NCI-H446 (cell line): ENCODE results near the gene SNX18.
"Not testable (repeated sequence)": the region's sequence is repeated elsewhere in the genome, so short reads cannot be mapped to it uniquely, and the experiment has no call there.

Source experiments
- DNase-seq, 2 experiments: peaks; one replicate each; lab custom pipeline; 2025; lab: John Stamatoyannopoulos, UW

Gene SNX18

DNA sequence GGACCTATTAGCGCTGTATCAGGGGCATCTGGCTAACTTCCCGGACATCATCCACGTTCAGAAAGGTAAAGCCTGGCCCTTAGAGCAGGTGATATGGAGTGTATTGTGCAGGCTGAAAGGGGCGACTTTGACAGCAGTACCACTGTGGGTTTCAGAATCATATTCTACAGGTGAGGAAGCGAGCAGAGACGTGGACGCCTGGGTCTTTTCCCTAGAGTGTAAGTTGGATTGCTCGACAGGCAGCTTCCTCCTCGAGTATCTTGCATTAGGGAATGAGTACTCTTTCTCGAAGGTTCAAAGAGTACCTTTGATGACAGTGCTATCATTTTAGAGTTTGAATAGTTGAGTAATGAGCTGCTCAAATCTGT, 1.9 kb downstream of the SNX18 start:
- no peak for DNase-seq

DNA sequence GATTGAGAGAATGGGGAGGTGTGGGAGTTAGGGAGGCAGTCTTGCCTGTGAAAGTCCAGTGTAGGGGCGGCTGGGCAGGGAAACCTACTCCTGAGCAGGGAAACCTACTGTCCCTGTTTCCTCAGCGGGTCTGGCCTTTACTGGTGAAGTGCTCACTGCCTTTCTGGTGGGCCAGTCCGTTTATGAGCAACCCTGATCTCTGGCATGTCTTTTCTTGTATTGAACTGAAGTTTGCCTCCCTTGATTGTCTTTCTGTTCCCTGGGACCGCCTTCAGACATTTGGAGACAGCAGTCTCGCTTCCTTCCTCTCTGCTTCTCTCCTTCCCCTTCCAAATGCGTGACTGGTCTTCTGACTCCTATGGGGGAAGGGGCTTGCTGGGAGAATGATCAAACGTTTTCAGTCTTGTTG, 2.9 kb downstream of the SNX18 start:
- DNase-seq, result no peak

DNA sequence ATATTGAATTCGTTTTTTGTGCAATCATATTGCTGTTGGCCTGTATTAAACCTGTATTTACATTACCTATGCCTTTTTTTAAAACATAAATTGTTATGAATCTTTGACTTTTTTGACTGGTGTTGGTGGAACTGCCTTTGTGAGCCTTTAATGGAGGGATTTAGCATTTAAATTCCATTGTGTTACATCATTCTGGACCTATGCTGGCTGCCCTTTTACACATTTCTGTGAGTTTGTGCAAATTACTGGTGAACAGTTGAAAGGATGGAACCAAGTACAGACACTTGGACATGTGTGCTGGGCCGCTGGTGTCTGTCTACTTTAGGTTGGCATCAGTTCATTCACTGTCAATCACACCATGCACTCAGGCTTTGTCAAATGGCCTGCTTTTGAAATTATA, 3.4 kb downstream of the SNX18 start:
- DNase-seq, result no peak

DNA sequence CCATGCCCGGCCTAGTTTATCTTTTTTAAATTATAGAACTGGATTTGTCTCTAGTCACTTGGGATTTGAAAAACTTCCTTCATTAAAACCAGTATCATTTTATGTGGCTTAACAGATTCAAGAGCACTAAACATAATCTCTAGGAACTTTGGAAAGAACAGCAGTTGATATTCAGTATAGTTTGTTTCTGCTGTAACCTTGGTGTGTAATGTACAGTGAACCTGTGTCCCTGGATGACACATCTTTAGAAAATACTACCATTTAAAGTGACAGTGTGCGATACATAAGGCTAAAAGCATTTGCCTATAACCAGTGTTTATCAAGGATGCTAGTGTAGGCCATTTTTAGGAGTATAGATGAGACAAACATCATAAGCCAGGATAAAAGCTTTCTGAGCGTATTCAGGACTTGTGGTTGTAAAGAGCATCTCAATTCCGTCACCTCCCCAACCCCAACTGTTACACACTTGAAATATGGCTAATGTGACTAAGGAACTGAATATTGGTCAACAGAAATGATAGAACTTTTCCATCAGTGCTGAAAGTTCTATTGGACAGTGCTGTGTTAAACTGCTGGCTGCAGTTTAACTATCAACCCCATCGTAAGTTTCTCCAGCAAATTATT, 4.4 kb downstream of the SNX18 start:
- no peak for DNase-seq

DNA sequence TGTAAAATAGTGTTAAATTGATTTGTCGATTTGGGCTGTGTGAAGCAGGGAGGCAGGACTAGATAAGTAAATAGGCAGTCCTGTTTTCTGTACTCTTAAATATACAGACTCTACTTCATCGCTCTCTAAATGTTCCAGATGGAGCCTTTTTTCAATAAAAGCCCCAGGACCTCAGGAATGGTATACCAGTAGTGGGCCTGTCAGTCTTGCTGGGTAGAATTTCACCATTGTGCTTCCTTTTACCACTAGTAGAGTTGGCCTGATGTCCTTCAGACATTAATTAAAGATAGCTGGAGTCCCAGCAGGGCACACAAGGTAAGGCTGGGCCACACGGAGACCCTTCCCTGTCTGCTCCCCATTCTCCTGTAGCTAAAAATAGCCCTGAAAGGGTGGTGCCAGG, 6.0 kb downstream of the SNX18 start:
- DNase-seq, result no peak

DNA sequence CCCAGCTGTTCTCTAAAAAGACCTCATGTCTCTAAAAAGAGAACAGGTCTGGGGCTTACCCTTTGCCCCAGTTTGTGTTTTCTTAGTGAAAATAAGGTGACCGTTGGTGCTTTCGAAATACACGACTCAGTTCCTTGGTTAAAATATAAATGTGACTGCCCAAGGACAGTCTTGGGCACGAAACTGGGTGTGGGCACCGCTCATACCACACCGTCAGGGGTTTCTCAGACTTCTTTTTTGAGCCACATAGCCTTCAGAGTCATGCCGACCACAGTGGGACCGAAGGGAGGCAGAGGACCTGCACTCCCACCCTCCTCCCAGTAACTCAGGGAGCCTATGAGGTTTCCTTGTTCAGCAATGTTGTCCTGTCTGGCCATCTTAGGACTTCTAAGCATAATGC, 6.5 kb downstream of the SNX18 start:
- DNase-seq, result no peak

DNA sequence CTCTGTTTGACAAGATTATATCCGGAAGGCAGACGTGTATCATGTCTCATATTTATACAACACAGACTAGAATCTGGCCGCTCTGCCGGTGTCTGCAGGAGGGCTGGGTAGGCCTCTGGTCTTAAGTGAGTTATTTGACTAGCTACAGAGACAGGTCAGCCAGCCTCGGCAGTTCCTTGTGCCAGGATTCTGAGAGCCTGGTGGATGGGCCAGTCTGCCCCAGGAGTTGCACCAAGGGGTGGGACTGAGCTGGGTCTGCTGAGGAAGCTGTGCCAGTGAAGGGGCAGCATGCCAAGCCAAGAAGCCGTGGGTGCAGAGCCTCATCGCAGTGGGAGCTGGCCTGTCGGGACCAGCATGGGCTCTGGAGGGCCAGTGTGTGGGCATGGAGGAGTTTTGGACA, 7.1 kb downstream of the SNX18 start:
- DNase-seq, result peak in 1 of 2 experiments; percentile 40

DNA sequence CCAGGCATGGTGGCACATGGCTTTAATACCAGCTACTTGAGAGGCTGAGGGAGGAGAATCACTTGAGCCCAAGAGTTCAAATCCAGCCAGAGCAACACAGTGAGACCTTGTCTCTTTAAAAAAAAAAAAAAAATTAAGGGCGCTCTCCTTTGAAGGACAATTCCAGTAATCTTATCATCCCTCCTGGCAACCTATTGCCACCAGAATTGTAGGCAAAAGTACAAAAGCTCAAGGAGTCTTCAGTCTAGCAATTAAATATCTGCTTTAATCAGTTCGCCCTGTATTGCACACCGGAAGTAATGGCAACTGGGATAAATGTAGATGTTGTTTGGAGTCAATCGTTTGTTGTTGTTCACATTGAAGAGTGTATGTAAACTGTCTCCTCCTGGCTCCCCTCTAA, 7.7 kb downstream of the SNX18 start:
- DNase-seq, result no peak

DNA sequence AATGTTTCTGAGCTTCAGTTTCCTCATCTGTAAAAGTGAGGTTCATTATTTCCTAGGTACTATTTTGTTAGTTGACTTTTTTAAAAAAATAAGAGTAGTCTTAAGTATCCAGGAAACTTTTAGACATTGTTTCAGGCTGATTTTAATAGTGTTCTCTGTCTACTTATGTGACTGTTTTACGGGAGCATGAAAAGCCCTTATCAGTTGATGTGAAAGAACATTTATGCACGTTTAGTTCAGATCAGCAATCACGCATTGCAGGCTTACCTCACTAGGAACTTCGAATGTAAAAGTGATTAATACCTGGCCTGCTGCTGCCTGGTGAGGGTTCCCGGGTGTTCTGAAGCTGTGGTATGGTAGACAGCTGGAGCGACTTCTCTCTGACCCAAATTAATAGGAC, 8.1 kb downstream of the SNX18 start:
- DNase-seq, result no peak

DNA sequence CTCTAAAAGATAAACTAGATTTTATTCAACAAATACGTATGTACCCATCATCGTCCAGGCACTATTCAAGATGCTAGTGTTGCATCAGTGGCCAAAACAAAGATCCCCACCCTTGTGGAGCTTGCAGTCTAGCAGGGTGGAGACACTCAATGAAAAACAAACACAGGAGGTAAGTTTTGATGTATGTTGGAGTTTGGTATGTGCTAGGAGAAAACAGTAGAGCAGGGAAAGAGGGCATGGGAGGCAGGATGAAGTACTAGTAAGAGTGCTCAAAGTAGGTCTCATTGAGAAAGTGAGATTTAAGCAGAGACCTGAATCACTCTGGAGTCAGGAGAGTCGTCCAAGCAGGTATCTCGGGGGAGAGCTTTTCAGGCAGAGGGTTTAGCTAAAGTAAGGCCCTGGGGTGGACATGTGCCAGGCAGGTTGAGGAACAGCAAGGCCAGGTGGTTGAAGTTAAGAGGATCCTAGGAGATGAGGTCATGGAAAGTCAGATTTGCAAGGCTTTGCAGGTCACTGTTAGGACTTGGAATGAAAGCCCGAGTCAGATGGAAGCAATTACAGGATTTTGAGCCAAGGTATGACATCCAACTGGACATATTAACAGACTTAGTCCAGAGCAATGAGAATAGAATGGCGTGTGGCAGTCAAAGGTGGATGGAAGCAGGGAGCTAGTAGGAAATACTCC, 9.2 kb downstream of the SNX18 start:
- DNase-seq, result no peak

DNA sequence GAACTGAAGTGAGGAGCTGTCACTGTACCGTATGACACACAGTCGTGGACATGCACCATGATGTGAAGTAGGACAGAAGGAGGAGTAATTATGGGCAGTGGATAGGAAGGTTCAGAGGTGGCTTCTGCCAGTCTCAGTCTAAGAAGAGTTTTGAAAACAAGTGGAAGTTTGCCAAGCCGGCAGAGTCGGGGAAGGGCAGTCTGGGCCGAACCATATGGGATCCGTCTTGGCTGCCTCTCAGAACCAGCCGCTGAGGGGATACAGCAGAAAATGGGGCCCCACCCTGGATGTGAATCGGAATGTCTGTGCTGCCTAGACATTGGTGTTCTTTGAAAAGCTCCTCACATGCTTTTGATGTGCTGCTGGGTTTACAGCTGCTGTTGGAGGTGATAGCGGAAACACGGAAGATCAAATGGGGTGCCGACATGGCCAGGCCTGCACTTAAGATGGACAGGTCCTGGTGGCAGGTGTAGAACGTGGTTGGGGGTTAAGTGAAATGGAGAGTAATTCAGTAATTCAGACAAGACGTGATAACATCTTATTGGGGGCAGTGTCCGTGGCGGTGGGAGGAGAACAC, 11.2 kb downstream of the SNX18 start:
- DNase-seq, result no peak

DNA sequence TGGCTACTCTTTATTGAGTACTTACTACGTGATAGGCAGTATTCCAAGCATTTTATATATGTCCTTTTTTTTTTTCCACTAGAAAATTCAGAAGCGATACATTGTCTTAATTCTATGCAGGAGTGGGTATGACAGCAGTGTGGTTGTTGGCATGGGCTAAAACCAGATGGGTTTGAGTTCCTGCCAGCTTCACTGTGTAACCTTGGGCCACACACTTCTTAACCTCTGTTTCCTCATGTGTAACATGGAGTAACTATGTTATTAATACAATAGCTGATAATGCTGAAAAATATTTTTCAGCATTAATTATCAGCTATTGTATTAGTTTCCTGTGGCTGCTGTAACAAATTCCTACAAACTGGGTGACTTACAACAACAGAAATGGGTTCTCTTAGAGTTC, 12.0 kb downstream of the SNX18 start:
- peak in 1 of 2 experiments; percentile 12 for DNase-seq

DNA sequence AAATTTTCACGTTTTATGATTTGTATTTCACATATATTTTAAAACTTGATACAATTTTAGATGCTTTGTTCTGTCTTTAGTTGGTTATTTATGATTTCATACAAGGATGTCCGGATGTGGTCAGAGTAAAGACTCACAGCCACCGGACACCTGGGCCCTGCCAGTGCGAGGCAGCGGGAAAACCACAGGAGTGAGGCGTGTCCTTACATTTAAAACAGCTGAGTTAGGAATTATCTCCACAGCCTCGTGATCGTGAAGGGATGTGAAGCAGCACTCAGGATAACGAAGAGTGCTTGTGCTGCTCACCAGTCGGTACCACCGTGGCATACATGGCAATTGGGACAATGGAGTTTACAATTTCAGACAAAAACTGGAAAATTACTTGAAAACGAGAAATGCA, 14.0 kb downstream of the SNX18 start:
- DNase-seq, result no peak

DNA sequence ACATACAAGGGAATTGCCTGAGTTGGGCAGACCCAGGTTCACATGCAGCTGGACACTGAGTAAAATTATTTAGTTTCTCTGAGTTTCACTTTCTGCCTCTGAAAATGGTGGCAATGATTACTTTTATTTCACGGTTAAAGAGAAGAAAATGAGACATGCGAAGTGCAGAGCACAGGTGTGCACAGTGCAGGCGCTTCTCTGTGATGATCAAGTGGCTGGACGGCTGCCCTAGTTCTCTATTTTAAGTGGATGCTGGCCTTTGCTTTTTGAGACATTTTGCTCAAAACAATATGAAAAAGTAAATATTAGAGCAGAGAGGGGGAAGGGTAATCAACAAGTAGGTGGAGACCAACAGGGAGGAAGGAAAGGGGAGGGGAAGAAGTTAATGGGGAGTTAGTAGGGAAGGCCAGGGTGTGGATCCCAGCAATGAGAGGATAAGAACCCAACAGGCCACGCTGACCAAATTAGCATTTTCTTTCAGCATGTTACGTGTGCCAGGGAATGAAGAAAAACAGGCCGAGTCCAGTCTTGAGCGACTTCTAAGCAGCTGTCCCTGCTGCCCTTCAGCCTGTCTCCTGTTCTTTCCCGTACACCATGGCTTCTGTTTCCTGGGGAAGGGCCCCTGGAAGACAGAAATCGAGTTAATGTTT, 16.1 kb downstream of the SNX18 start:
- DNase-seq, result no peak

DNA sequence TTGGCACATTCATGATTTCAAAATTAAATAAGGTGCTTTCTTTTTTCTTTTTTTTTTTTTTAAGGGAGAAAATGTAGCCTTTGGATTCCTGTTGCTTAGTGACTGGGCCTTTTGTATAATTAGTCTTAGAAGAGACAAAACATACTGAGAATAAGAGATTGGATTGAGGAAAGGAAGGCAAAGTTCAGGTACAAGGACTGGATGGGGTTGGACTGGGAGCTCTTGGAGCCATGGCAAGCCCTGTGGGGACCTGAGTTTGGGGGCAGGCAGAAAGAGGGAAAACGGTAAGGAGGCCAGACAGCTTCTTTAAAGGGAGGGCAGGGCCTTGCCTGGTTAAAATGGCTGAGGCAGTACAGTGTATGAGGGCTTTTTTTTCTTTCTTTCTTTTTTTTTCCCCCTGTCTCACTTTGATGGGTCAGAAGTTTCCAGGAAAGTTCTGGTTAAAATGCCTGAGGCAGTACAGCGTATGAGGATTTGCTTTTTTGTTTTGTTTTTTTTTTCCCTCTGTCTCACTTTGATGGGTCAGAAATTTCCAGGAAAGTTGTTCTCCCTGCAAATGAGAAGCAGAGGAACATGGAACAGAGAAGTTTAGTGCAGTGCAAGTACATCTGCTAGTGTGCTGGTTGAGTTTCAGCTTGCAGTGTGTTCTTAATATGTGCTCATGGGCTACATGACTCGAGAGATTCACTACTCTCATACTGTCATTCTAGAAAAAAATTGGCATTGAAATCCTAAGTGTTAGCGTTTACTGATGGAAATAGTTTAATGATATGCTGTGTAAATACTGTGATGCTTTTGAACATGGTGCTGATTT, 16.8 kb downstream of the SNX18 start:
- no peak for DNase-seq

DNA sequence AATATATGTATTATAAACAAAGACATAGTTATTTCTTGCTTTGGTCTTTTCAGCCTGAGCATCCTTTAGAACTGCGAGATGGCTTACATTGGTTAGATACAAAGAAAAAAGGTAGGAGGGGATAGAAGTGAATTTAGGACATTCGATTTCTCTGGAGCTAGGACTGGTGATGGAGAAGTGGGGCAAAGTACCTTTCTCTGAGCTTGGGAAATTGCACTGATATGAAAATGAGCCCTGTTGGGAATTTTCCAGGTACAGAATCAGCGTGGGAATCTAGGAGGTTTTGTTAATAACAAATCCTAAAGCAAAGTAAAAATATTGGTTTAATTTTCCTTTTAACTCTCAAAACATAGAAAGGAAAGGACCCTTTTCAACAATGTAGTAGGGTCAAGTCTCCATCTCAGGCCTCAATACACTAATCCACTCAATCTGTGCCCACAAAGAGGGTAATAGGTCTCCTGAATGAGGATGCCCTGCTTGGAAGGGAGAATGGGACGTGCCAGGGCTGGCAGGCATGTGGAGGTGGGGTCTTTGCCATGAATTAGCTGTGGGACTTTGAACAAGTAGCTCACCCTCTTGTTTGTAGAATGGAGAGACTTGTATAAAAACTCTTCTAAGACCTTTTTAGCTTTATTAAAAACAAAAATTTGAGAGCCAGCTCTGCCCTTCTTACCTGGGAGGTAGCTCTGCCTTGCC, 17.7 kb downstream of the SNX18 start:
- no peak for DNase-seq

DNA sequence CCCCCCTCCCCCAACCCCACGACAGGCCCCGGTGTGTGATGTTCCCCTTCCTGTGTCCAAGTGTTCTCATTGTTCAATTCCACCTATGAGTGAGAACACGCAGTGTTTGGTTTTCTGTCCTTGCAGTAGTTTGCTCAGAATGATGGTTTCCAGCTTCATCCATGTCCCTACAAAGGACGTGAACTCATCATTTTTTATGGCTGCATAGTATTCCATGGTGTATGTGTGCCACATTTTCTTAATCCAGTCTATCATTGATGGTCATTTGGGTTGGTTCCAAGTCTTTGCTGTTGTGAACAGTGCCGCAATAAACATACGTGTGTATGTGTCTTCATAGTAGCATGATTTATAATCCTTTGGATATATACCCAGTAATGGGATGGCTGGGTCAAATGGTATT, 18.8 kb downstream of the SNX18 start:
- DNase-seq, result not testable (repeated sequence)

DNA sequence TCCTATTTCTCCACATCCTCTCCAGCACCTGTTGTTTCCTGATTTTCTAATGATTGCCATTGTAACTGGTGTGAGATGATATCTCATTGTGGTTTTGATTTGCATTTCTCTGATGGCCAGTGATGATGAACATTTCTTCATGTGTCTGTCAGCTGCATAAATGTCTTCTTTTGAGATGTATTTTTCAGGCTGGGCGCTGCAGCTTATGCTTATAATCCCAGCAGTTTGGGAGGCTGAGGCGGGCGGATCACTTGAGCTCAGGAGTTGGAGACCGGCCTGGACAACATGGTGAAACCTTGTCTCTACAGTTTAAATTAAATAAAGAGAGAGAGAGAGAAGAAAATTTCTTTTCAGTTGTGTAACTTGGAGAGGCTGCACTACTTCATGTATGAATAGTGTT, 19.3 kb downstream of the SNX18 start:
- DNase-seq, result not testable (repeated sequence)

DNA sequence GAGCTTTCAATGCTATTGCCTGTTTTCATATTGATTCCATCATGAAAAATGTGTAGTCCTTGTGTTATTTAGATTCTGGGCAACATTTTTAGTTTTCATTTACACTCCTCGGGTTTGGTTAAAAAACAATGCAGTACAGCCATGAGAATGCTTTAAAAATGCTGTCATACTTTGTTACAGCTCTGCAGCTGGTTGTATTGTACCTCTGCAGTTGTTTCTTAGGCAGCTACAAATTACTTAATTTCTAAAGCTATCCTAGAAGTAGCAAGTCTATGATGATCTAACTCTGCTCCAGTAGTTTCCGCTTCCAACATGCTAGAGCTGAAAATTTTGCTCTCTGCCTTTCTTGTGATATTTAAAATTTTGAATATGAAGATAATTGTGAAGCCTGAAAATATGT, 20.2 kb downstream of the SNX18 start:
- no peak for DNase-seq

DNA sequence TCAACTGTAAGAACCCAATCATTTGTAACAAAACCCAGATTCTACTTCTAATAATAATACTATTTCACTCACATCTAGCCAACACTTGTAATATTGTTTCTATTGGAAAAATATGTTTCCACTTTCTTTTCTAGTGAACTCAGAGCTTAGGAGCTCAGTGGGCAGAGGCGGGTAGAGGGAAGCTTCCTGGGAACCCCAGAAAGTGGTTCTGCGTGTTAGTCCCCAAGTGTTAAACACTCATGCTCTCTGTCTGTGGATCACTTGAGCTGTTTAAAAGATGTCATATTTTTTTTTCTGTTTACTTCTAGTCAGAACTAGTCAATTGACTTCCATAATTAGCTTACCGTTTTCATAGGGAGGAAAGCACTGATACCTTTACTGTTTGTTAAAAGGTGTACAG, 20.6 kb downstream of the SNX18 start:
- no peak for DNase-seq

DNA sequence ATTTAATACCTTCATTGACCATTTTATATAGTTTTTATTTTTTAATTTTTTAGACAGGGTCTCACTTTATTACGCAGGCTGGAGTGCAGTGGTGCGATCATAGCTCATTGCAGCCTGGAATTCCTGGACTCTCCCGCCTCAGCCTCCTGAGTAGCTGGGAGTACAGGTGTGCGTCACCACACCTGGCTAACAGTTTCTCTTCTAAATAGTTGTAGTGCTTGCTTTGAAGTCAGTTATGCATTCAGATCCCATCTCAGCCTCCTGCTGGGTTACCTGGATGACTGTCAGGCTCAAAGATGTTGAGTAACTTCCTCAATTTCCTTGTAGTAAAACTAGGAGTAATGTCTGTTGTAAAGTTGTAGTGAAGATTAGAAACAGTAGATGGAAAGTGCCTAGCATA, 21.4 kb downstream of the SNX18 start:
- no peak for DNase-seq

DNA sequence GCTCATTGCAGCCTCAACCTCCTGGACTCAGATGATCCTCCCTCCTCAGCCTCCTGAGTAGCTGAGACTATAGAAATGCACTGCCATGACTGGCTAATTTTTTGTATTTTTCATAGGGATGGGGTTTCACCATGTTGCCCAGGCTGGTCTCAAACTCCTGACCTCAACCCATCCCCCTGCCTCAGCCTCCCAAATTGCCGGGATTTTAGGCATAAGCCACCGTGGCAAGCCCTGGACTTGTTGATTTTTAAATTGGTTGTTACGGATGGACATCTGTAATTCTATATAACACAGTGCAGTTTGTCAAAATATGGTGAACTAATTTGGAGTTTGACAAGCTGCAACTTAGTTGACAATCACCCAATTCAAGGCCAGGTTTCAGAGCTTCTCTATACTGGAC, 22.7 kb downstream of the SNX18 start:
- no peak for DNase-seq
